ENCODE measurements around the gene RMND5A.

The RMND5A gene

DNA sequence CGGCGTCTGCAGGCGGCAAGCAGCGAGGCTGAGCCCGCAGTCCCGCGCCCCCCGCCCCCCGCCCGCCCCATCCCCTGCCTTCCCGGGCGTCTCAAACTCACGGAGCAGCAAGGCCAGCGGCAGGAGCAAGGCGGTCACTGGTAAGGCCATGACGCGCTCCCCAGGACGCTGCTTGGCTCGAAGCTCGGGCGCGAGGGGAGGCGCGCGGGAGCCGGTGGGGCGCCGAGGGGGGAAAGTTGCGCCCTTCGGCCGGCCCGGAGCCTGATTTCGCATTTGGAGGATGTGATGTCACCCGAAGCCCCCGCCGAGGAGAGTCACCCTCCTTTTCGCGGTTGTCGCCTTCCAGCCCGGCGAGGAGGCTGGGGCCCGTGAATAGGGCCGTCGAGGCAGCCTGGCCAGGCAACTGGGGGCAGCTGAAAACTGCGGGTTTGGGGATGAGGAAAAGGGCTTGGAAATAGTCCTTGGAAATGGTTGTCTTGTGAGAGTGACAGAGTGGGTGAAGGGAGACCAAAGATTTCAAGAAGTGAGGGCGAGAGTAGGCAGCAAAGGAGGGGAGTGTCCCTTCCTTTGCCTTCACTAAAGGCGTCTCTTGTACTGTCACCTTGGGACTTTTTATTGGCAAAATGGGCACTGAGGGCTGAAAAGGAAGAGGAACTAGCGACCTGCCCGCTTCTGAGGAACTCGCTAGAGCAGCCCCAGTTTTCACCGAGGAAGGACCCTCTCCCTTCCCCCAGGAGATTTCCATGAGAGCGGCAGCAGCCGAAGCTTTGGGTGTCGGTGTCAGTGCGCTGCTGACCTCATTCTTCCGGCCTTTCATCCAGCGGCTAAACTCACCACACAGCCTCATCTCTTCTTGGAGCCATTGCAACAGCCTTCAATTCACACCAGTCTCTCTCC is 70.8 kb downstream of the RMND5A start, which contains the start of gene CD8A:
Gene CD8A, minus strand, starts transcription at position 238 of the 897 bp plus-strand sequence. Its CDS starts 88 bp downstream, at position 150.
- Histone ChIP-seq H3K4me3 (ENCODE audit: low read depth, low read length) (no peak within 1 kb of the TSS), H3K27me3 (peaks cover 34% of the 10 kb centered on the region), H3K4me1 (no peaks in the 10 kb centered on the region), H3K36me3 (no peaks in the 10 kb centered on the region), H3K9me3 (no peaks in the 10 kb centered on the region)
- TF ChIP-seq, protein P1, sequence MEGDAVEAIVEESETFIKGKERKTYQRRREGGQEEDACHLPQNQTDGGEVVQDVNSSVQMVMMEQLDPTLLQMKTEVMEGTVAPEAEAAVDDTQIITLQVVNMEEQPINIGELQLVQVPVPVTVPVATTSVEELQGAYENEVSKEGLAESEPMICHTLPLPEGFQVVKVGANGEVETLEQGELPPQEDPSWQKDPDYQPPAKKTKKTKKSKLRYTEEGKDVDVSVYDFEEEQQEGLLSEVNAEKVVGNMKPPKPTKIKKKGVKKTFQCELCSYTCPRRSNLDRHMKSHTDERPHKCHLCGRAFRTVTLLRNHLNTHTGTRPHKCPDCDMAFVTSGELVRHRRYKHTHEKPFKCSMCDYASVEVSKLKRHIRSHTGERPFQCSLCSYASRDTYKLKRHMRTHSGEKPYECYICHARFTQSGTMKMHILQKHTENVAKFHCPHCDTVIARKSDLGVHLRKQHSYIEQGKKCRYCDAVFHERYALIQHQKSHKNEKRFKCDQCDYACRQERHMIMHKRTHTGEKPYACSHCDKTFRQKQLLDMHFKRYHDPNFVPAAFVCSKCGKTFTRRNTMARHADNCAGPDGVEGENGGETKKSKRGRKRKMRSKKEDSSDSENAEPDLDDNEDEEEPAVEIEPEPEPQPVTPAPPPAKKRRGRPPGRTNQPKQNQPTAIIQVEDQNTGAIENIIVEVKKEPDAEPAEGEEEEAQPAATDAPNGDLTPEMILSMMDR (IDR thresholded peaks at IDR 0.05; ENCODE audit: low read depth, low read length): no peak
- DNase-seq: no peak

DNA sequence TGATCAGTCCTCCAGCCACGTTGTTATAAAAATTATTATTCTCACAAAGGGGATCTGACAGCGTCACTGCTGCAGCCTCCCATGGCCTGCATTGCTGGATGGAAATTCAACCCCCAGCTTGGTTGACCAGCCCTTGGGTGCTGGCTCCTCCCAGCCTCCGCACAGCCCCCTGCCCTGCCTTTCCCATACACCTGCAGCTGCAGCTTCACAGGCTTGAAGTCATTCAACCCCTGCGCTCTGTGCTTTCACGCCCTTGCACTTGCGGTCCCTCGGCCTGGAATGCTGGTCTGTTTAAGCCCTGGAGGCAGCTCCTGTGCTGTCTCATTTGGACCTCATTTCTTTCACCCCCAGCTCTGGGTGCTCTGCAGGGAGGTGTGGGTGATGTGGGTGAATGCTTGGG is 71.5 kb downstream of the RMND5A start:
- Histone ChIP-seq H3K27me3 (peaks cover 34% of the 10 kb centered on the region), H3K4me1 (no peaks in the 10 kb centered on the region), H3K4me3 (ENCODE audit: low read depth, low read length) (no peak overlapping the region), H3K9me3 (no peaks in the 10 kb centered on the region), H3K36me3 (no peaks in the 10 kb centered on the region)
- TF ChIP-seq, protein P1 (IDR thresholded peaks at IDR 0.05; ENCODE audit: low read depth, low read length): no peak
- DNase-seq: no peak

DNA sequence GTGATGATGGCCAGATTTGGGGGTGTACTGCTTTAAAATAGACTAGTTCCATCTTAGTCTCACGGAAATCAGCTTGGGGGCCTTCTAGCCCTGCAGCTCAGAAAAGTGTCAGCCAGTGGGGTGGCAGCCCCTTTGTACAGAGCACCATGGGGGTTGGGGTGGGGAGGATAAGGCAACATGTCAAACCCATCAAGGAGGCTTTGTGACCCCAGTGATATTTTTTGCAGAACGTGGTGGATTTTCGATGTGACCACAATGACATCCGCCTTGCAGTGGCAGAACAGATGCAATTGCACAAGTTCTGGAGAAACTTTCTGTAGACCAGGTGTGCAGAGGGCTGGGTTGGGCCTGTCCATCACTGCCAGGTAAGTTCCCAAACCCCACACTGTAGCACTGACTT is 73.7 kb downstream of the RMND5A start:
- peaks cover 32% of the 10 kb centered on the region for H3K27me3 ChIP-seq

DNA sequence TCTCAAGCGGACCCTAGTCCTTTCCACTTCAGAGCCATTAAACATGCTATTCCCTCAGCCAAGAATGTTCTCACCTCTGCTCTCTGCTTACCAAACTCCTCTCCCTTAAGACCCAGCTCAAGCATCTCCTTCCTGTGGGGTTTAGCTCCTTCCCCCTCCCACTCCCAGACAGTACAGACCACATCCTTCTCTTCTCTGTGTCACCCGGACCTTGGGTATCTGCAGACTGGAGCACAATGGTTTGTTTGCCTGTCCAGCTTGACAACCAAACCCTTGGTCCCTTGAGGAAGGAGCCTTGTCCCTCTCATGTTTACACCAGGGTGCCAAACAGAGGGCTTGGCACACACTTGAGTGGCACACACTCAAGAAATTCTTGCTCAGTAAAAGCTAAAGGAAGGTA is 74.8 kb downstream of the RMND5A start:
- TF ChIP-seq, protein P1 (IDR thresholded peaks at IDR 0.05; ENCODE audit: low read depth, low read length): no peak
- no peaks in the 10 kb centered on the region for H3K36me3 ChIP-seq
- no peaks in the 10 kb centered on the region for H3K4me1 ChIP-seq
- DNase-seq: no peak
- peaks cover 21% of the 10 kb centered on the region for H3K27me3 ChIP-seq
- no peaks in the 10 kb centered on the region for H3K9me3 ChIP-seq
- no peak overlapping the region for H3K4me3 ChIP-seq (ENCODE audit: low read depth, low read length)

More for the DNA sequence above, 73.7 kb downstream of the RMND5A start:
- TF ChIP-seq, protein P1 (IDR thresholded peaks at IDR 0.05; ENCODE audit: low read depth, low read length): no peak
- H3K36me3 ChIP-seq: no peaks in the 10 kb centered on the region
- no peaks in the 10 kb centered on the region for H3K4me1 ChIP-seq
- no peaks in the 10 kb centered on the region for H3K9me3 ChIP-seq
- H3K4me3 ChIP-seq (ENCODE audit: low read depth, low read length): no peak overlapping the region
- no peak for DNase-seq

DNA sequence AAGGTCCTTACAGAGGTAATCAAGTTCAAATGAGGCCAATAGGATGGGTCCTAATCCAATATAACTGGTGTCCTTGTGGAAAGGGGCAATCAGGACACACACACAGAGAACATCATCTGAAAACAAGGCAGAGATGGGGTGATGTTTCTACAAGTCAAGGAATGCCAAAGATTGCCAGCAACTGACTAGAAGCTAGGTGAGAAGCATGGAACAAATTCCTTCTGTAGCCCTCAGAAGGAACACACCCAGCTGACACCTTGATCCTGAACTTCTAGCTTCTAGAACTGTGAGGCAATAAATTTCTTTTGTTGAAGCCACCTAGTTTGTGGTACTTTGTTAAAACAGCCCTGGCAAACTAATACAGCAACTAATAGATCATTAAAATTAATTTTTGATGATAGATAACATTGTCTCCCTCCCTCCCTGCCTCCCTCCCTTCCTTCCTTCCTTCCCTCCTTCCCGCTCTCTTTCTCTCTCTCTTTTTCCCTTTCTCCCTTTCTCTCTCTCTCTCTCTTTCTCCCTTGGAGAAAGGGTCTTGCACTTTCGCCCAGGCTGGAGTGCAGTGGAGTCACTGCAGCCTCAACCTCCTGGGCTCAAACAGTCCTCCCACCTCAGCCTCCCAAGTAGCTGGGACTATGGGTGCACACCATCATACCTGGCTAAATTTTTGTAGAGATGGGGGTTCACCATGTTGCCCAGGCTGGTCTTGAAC is 80.9 kb downstream of the RMND5A start:
- no peak for DNase-seq
- Histone ChIP-seq H3K9me3 (no peaks in the 10 kb centered on the region), H3K27me3 (no peaks in the 10 kb centered on the region), H3K4me1 (no peaks in the 10 kb centered on the region), H3K36me3 (no peaks in the 10 kb centered on the region), H3K4me3 (ENCODE audit: low read depth, low read length) (no peak overlapping the region)
- TF ChIP-seq, protein P1 (IDR thresholded peaks at IDR 0.05; ENCODE audit: low read depth, low read length): no peak

All from BE2C (cell line).